GM10847 (cell line): ENCODE measurements around the gene EVI5.

Experiments
- POLR2A ChIP-seq: IDR thresholded peaks from 2 replicates; pipeline ENCODE4 v1.6.1; 2011; ENCODE audit not compliant: insufficient read length; ENCODE audit errors: extremely low read depth

EVI5 gene

GRCh38 chr1:92478393-92478792, 306.5 kb downstream of the EVI5 start:
- no peak for TF ChIP-seq POLR2A

- no peak for TF ChIP-seq POLR2A
These were observed 308.8 kb downstream of the EVI5 start for GRCh38 chr1:92476071-92476631.

GRCh38 chr1:92475029-92475428, 309.9 kb downstream of the EVI5 start:
- TF ChIP-seq POLR2A, result no peak

- TF ChIP-seq POLR2A, result no peak
These were observed 311.0 kb downstream of the EVI5 start for GRCh38 chr1:92473781-92474495.

GRCh38 chr1:92470216-92470615, 314.7 kb downstream of the EVI5 start:
- no peak for TF ChIP-seq POLR2A

GRCh38 chr1:92466683-92467352, 318.1 kb downstream of the EVI5 start:
- TF ChIP-seq POLR2A, result no peak

GRCh38 chr1:92465256-92465647, 319.7 kb downstream of the EVI5 start:
- no peak for TF ChIP-seq POLR2A

GRCh38 chr1:92464588-92465255, 320.2 kb downstream of the EVI5 start:
- TF ChIP-seq POLR2A, result no peak

- TF ChIP-seq POLR2A, result no peak
These were observed 323.4 kb downstream of the EVI5 start for GRCh38 chr1:92461364-92462097.

GRCh38 chr1:92459871-92460320, 325.0 kb downstream of the EVI5 start:
- TF ChIP-seq POLR2A, result no peak
